Upper lobe of right lung (tissue), 1 donor: Measurements from ENCODE around the gene MOB2. TPM values are rescaled to one million over a fixed set of nuclear protein-coding genes. Genes with fewer than 3 reads are reported as not detected.
A peak's percentile ranks its signal among the peaks of the same experiment; 100 is the strongest.

Experiments used
- ATAC-seq: fragments of 200-7000 bp; cut with Tn5 transposase; one replicate; pipeline ENCODE4 v1.9.1; 2020; ENCODE audit warnings: mild to moderate bottlenecking, moderate library complexity
- DNase-seq: peaks from one replicate; pipeline ENCODE4 v3.0.0-alpha.2; 2020
- H3K27ac ChIP-seq: fragments of 200-600 bp; one replicate; pipeline ENCODE4 v1.8.0; 2022
- H3K27me3 ChIP-seq: fragments of 200-600 bp; one replicate; pipeline ENCODE4 v1.8.0; 2022; ENCODE audit warnings: mild to moderate bottlenecking
- H3K36me3 ChIP-seq: fragments of 200-600 bp; one replicate; pipeline ENCODE4 v1.8.0; 2022
- H3K4me1 ChIP-seq: fragments of 200-600 bp; one replicate; pipeline ENCODE4 v1.8.0; 2022
- H3K4me3 ChIP-seq: fragments of 200-600 bp; one replicate; pipeline ENCODE4 v1.8.0; 2022; ENCODE audit warnings: mild to moderate bottlenecking
- H3K9me3 ChIP-seq: fragments of 200-600 bp; one replicate; pipeline ENCODE4 v1.8.0; 2022
- intact Hi-C: fragments of 100-400 bp; cut with DNase I; formaldehyde crosslinking; loops from one replicate; pipeline ENCODE4 v1.11.0; 2022
- total RNA-seq: library from RNA; stranded (reverse); fragmentation: NEBNext Ultra II Directional; extraction: Animal tissue kit (Norgen Biotek cat#: 25700); gene quantifications from one replicate; pipeline ENCODE4 v1.2.1, GENCODE V29; 2021
- TF ChIP-seq, protein P1 (sequence below): fragments of 200-600 bp; IDR thresholded peaks from one replicate; pipeline ENCODE4 v1.8.0; 2022; ENCODE audit warnings: antibody characterized with exemption
- donor health status: DM: no; HTN: yes; CAD: no; lungs with severe emphysema.

MOB2 gene
- total RNA-seq, 1 donor from 2014 or later = 58.9 TPM

DNA sequence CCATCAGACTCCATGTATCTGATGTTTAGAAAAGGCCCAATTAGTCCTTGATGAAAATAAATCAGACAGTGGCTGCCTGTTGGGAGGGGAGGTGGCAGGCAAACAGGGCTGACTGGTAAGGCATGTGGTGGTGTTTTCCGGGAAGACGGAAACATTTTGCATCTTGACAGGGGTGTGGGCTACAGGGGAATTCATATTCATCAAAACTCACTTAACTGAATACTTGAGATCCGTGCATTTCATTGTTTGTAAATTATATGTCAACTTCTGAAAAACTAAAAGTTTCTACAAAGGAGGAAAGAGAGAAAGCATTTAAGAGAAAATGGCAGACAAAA is 10.1 kb upstream of the MOB2 start:
- Histone ChIP-seq H3K27ac (no peak overlapping the region), H3K27me3 (no peaks in the 10 kb centered on the region), H3K4me3 (no peak overlapping the region), H3K36me3 (no peaks in the 10 kb centered on the region), H3K9me3 (no peaks in the 10 kb centered on the region), H3K4me1 (peaks cover 15% of the 10 kb centered on the region)
- TF ChIP-seq, protein P1, sequence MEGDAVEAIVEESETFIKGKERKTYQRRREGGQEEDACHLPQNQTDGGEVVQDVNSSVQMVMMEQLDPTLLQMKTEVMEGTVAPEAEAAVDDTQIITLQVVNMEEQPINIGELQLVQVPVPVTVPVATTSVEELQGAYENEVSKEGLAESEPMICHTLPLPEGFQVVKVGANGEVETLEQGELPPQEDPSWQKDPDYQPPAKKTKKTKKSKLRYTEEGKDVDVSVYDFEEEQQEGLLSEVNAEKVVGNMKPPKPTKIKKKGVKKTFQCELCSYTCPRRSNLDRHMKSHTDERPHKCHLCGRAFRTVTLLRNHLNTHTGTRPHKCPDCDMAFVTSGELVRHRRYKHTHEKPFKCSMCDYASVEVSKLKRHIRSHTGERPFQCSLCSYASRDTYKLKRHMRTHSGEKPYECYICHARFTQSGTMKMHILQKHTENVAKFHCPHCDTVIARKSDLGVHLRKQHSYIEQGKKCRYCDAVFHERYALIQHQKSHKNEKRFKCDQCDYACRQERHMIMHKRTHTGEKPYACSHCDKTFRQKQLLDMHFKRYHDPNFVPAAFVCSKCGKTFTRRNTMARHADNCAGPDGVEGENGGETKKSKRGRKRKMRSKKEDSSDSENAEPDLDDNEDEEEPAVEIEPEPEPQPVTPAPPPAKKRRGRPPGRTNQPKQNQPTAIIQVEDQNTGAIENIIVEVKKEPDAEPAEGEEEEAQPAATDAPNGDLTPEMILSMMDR = no peak
- no peak for DNase-seq
- no peak for ATAC-seq
- intact Hi-C loops = no loop called here

DNA sequence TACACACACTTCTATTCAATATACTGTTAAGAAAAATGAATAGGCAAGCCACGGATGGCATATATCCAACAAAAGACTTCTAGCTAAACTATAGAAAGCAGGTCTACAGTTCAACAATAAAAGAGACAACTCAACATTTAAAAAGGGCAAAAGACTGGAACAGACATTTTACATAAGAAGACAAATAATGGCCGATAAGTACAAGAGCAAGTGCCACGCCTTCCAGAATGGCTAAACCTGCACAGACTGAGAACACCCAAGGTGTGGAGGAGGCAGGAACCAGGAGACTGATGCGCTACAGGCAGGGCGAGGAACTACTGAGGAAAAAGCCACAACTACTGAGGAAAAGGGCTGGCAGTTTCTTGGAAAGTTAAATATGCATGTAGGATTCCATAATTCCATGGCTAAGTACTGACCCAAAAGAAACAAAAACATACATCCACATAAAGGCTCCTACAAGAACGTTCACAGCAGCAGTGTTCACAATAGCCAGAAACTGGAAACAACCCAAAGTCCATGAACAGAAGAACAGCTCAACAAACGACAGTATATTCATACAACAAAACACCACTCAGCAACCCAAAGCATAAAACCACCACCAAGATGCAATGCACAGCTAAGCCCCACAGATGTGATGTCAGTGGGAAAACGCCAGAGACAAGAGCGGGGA is 9.6 kb upstream of the MOB2 start:
- H3K4me1 ChIP-seq = peaks cover 15% of the 10 kb centered on the region
- no peak for ATAC-seq
- TF ChIP-seq, protein P1 = no peak

DNA sequence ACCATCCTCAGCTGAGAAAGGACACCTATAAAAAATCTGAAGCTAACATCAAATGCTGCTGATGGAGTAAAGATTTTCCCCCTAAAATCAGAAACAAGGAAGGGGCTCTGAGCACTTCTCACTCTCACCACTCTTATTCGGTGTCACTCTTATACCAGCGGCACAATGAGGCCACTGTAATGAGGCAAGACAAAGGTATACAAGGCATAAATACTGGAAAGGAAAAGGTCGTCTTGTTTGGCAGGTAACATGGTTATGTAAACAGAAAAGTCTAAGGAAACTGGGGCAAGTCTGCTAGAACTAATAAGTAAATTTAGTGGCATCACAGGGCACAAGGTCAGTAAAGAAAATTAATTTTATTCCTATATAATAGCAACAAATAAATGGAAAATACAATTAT is 8.1 kb upstream of the MOB2 start:
- Histone ChIP-seq H3K4me1 (peaks cover 15% of the 10 kb centered on the region), H3K9me3 (no peaks in the 10 kb centered on the region), H3K27me3 (no peaks in the 10 kb centered on the region), H3K4me3 (no peak overlapping the region), H3K36me3 (no peaks in the 10 kb centered on the region), H3K27ac (no peak overlapping the region)
- intact Hi-C loops = no loop called here
- no peak for ATAC-seq
- DNase-seq = no peak
- TF ChIP-seq, protein P1 = no peak

More for the DNA sequence above, 9.6 kb upstream of the MOB2 start:
- Histone ChIP-seq H3K27me3 (no peaks in the 10 kb centered on the region), H3K4me3 (no peak overlapping the region), H3K27ac (no peak overlapping the region), H3K9me3 (no peaks in the 10 kb centered on the region), H3K36me3 (no peaks in the 10 kb centered on the region)
- DNase-seq = peak; percentile 15
- intact Hi-C loops = no loop called here

DNA sequence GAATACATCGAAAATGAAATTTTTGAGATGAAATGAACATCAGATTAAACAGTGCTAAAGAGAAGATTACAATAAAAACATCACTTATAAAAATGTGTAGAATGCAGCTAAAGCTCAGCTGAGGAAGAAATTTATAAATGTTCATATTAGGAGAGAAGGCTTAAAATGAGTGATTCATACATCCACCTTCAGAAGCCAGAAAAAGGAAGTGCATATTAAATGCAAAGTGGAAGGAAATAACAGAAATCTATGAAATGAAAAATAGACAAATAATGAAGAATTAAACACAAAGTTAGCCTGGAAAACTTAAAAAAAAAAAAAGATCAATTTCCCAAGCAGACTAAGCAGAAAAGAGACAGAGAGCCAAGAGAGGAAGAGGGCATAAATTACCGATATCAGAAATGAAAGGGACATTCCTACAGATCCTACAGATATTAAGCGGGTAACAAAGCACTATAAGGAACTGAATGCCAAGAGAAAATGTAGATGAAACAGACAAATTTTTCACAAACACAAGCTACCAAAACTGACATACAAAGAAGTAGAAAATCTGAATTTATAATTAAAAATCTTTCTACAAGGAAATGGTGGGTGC is 7.2 kb upstream of the MOB2 start:
- ATAC-seq (no peak), DNase-seq (no peak)
- TF ChIP-seq, protein P1 = no peak
- Histone ChIP-seq H3K4me1 (peaks cover 15% of the 10 kb centered on the region), H3K27me3 (no peaks in the 10 kb centered on the region), H3K4me3 (no peak overlapping the region), H3K9me3 (no peaks in the 10 kb centered on the region), H3K36me3 (no peaks in the 10 kb centered on the region), H3K27ac (no peak overlapping the region)
- intact Hi-C loops = no loop called here

DNA sequence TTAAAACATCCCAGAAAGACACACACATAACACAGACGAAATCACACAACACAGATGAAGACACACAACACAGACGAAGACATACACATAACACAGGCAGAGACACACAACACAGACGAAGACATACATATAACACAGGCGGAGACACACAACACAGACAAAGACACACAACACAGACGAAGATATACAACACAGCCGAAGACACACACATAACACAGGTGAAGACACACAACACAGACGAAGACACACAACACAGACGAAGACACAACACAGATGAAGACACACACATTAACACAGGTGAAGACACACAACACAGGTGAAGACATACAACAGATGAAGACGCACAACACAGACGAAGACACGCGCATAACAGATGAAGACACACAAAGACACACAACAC is 4.8 kb upstream of the MOB2 start:
- DNase-seq = no peak
- Histone ChIP-seq H3K4me1 (peaks cover 27% of the 10 kb centered on the region), H3K9me3 (no peaks in the 10 kb centered on the region), H3K4me3 (no peak overlapping the region), H3K27me3 (no peaks in the 10 kb centered on the region), H3K36me3 (no peaks in the 10 kb centered on the region), H3K27ac (no peak overlapping the region)
- intact Hi-C loops = no loop called here
- no peak for ATAC-seq
- TF ChIP-seq, protein P1 = no peak
